Memory B cell (primary cell): ENCODE measurements around the gene CISD1.
"Not testable (repeated sequence)": the region's sequence is repeated elsewhere in the genome, so short reads cannot be mapped to it uniquely, and the experiment has no call there.

Experiments
- ATAC-seq: fragments of 150-1000 bp; cut with Tn5 transposase; 2 replicates; pipeline ENCODE4 v1.10.0; 2021; ENCODE audit warnings: low read depth, mild to moderate bottlenecking, moderate library complexity
- DNase-seq, 2 donors: peaks; one replicate each; pipeline ENCODE4 v3.0.0; 2022; ENCODE audit warnings: low spot score in 2 of 2
- H3K27ac Mint-ChIP-seq: one replicate; pipeline ENCODE4 v1.8.0; 2022; ENCODE audit warnings: mild to moderate bottlenecking, moderate library complexity, mixed read lengths
- H3K27me3 Mint-ChIP-seq: one replicate; pipeline ENCODE4 v1.8.0; 2022; ENCODE audit warnings: mixed read lengths
- H3K36me3 Mint-ChIP-seq: one replicate; pipeline ENCODE4 v1.8.0; 2022; ENCODE audit warnings: mild to moderate bottlenecking, mixed read lengths
- H3K4me1 Mint-ChIP-seq: one replicate; pipeline ENCODE4 v1.8.0; 2022; ENCODE audit warnings: mixed read lengths
- H3K4me3 Mint-ChIP-seq: one replicate; pipeline ENCODE4 v1.8.0; 2022; ENCODE audit warnings: mild to moderate bottlenecking, moderate library complexity, mixed read lengths
- H3K9me3 Mint-ChIP-seq: one replicate; pipeline ENCODE4 v1.8.0; 2022; ENCODE audit warnings: mixed read lengths

The CISD1 gene

DNA sequence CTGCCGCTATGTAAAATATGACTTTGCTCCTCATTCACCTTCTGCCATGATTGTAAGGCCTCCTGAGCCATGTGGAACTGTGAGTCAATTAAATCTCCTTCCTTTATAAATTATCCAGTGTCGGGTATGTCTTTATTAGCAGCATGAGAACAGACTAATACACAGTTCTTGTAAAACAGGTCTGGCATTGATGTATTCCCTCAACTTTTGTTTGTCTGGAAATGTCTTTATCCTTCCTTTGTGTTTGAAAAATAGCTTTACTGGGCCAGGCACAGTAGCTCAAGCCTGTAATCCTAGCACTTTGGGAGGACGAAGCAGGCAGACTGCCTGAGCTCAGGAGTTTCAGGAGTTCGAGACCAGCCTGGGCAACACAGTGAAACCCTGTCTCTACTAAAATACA is 15.8 kb upstream of the CISD1 start:
- Mint-ChIP-seq H3K4me3 (no peak overlapping the region), H3K4me1 (peaks cover 16% of the 10 kb centered on the region), H3K36me3 (peaks cover 24% of the 10 kb centered on the region), H3K9me3 (peaks cover 7% of the 10 kb centered on the region), H3K27ac (no peak overlapping the region), H3K27me3 (no peaks in the 10 kb centered on the region)
- ATAC-seq, result no peak
- DNase-seq, result no peak

DNA sequence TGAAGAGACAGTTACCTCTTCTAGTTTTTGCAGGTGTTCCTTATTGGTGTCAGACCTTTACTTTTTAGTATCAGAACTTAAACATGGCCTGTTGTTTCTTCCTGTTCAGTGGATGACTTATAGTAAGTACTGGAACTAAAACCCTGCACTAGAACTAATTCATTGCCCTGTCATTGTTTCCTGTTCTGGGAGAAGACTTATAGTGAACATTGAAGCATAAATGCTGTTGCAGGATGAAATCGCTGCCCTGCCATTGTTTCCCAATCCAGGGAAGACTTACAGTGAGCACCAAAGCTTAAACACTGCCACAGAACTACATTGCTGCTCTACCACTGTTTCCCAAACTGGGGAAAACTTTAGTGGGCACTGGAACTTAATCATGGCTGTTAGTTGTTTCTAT is 14.3 kb upstream of the CISD1 start:
- ATAC-seq (no peak), DNase-seq (no peak)
- H3K4me3 Mint-ChIP-seq, result no peak overlapping the region
- H3K36me3 Mint-ChIP-seq, result peaks cover 22% of the 10 kb centered on the region
- no peaks in the 10 kb centered on the region for H3K27me3 Mint-ChIP-seq
- peaks cover 12% of the 10 kb centered on the region for H3K4me1 Mint-ChIP-seq
- peaks cover 4% of the 10 kb centered on the region for H3K9me3 Mint-ChIP-seq
- H3K27ac Mint-ChIP-seq, result no peak overlapping the region

GRCh38 chr10:58256013-58256780 is 12.8 kb upstream of the CISD1 start:
- not testable (repeated sequence) for H3K27ac Mint-ChIP-seq, H3K9me3 Mint-ChIP-seq, DNase-seq, H3K27me3 Mint-ChIP-seq, ATAC-seq, H3K4me3 Mint-ChIP-seq
- peaks cover 15% of the 10 kb centered on the region for H3K4me1 Mint-ChIP-seq
- H3K36me3 Mint-ChIP-seq, result peaks cover 22% of the 10 kb centered on the region

DNA sequence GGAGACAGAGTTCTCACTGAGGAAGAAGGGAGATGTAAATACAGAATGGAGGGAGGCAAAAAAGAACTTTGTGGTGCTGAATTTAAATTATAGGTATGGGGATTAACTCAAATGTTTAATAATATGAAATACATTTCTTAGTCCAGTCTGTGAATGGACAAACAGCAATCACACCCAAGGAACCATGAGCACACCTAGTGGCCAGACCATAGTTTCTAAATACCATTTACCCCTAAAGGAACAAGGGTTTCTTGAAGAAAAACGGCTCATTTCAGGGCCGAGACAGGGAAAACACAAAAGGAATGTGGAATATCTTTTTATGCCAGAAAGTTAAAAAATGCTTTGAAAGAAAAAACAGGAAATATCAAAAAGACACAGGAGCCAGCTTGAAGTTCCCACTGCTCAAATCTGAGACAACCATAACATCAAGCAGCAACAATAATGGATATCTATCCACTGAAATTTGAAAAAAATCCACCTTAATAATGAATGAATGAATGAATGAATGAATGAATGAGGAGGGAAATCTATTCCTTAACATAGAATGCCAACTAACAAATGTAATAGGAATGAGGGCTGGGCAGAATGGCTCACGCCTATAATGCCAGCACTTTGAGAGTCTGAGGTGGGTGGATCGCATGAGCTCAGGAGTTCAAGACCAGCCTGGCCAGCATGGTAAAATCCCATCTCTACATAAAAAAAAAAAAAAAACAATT is 9.8 kb upstream of the CISD1 start:
- Mint-ChIP-seq H3K27ac (no peak overlapping the region), H3K4me3 (no peak overlapping the region), H3K4me1 (peaks cover 9% of the 10 kb centered on the region)

GRCh38 chr10:58260334-58260733 is 8.6 kb upstream of the CISD1 start:
- Mint-ChIP-seq H3K4me1 (peaks cover 11% of the 10 kb centered on the region), H3K36me3 (peaks cover 5% of the 10 kb centered on the region), H3K9me3 (no peaks in the 10 kb centered on the region), H3K27ac (no peak overlapping the region), H3K27me3 (no peaks in the 10 kb centered on the region), H3K4me3 (no peak overlapping the region)
- ATAC-seq (no peak), DNase-seq (no peak)

More for the DNA sequence above, 9.8 kb upstream of the CISD1 start:
- Mint-ChIP-seq H3K27me3 (no peaks in the 10 kb centered on the region), H3K9me3 (peaks cover under 1% of the 10 kb centered on the region), H3K36me3 (peaks cover 13% of the 10 kb centered on the region)
- ATAC-seq, result no peak
- DNase-seq, result no peak

DNA sequence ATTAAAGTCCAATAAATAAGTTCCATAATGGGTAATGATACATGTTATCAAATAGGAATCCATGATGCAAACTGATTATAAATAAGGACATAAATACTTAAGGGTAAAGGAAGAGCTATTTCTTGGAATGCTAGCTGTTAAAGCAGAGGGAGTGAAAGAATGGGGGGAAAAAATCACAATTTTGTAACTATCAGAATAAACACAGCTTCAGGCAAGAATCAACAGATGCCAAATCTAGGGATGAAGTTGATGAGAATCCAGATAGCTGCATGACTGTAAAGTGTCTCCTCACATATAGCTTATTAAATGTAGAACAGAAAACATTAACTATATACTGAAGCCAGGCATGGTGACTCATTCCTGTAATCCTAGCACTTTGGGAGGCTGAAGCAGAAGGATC is 6.2 kb upstream of the CISD1 start:
- DNase-seq (no peak), ATAC-seq (no peak)
- Mint-ChIP-seq H3K9me3 (no peaks in the 10 kb centered on the region), H3K36me3 (peaks cover 1% of the 10 kb centered on the region), H3K27ac (no peak overlapping the region), H3K27me3 (no peaks in the 10 kb centered on the region), H3K4me1 (peaks cover 21% of the 10 kb centered on the region), H3K4me3 (no peak overlapping the region)

DNA sequence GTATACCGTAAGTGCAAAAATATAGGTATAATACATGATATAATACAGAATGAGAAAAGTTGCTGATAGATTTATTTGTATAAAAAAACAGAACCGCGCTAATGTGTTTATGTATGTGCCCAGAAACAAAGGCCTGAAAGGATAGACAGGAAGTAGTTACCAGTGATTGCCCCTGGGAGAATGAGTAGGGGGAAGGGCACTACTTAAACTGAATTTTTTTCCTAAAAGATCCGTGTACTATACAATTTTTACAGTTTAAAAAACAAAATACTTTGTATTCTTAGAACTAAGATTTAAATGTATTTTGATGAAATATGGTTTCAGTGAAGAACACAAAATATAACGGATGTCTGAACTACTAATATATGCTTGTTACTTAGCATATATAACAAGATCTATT is 4.2 kb upstream of the CISD1 start:
- H3K4me1 Mint-ChIP-seq, result peaks cover 23% of the 10 kb centered on the region
- H3K36me3 Mint-ChIP-seq, result no peaks in the 10 kb centered on the region
- DNase-seq, result no peak
- H3K9me3 Mint-ChIP-seq, result no peaks in the 10 kb centered on the region
- ATAC-seq, result no peak
- H3K27ac Mint-ChIP-seq, result no peak overlapping the region
- no peak overlapping the region for H3K4me3 Mint-ChIP-seq
- H3K27me3 Mint-ChIP-seq, result no peaks in the 10 kb centered on the region

- Mint-ChIP-seq H3K4me3 (no peak overlapping the region), H3K9me3 (no peaks in the 10 kb centered on the region), H3K27ac (peak overlapping the region; percentile 100), H3K27me3 (no peaks in the 10 kb centered on the region), H3K36me3 (no peaks in the 10 kb centered on the region), H3K4me1 (peaks cover 18% of the 10 kb centered on the region)
- no peak for ATAC-seq
- no peak for DNase-seq
Observed at GRCh38 chr10:58265249-58265648, 3.7 kb upstream of the CISD1 start.

DNA sequence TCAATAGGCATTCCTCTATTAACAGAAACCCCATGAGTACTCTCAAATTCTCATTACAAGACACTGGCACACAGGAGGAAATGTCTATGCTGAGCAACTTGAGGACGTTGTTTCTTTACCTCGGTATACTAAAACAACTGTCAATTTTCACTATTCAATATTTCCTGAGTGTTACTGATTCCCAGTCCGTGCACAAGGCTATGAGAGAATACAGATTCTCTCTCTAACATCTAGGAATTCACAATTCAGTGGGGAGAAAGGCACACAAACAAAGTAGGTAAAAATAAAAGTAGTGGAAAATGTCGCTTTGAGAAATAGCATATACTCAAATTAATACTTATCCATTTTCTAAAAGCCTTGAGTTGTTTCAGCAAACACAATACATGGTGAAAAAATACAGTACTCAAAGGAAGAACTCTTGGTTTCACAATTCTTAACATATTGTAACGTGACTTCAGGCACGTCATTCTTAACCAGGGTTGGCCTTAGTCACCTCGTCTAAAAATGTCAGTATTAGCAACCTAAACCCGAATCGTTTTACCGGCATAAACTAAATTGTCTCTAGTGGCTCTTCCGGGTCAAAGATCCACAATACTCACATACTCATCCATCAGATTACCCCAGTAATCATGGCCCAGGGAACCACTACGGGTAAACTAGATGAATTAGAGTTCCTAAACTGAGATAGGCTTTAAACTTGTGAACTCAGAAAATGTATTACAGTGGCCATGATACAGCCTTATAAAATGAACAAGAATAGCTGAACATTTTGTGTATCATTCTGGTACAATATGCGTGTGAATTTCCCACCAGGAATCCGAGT is 2.7 kb upstream of the CISD1 start:
- peak; percentile 11 for ATAC-seq
- peak overlapping the region; percentile 98 for H3K4me3 Mint-ChIP-seq

GRCh38 chr10:58266826-58267712 is 1.9 kb upstream of the CISD1 start:
- H3K36me3 Mint-ChIP-seq, result no peaks in the 10 kb centered on the region
- H3K27ac Mint-ChIP-seq, result peak overlapping the region; percentile 100
- no peaks in the 10 kb centered on the region for H3K27me3 Mint-ChIP-seq
- H3K4me1 Mint-ChIP-seq, result peaks cover 18% of the 10 kb centered on the region
- H3K9me3 Mint-ChIP-seq, result no peaks in the 10 kb centered on the region
- peak overlapping the region; percentile 98 for H3K4me3 Mint-ChIP-seq
- DNase-seq, result peak; percentile 67 to 76
- ATAC-seq, result peak; percentile 28

More for the DNA sequence above, 2.7 kb upstream of the CISD1 start:
- Mint-ChIP-seq H3K27me3 (no peaks in the 10 kb centered on the region), H3K4me1 (peaks cover 18% of the 10 kb centered on the region), H3K9me3 (no peaks in the 10 kb centered on the region), H3K36me3 (no peaks in the 10 kb centered on the region), H3K27ac (peak overlapping the region; percentile 100)
- peak in 1 of 2 donors; percentile 20 for DNase-seq

- H3K36me3 Mint-ChIP-seq, result no peaks in the 10 kb centered on the region
- ATAC-seq (peak; percentile 62), DNase-seq (peak; percentile 96 to 98)
- peaks cover 16% of the 10 kb centered on the region for H3K4me1 Mint-ChIP-seq
- no peaks in the 10 kb centered on the region for H3K9me3 Mint-ChIP-seq
- H3K27me3 Mint-ChIP-seq, result no peaks in the 10 kb centered on the region
- H3K4me3 Mint-ChIP-seq, result peak within 1 kb of the TSS; percentile 98
- peak within 1 kb of the TSS; percentile 100 for H3K27ac Mint-ChIP-seq
Observed at GRCh38 chr10:58267713-58268453, 1.1 kb upstream of the CISD1 start, which contains the start of gene IPMK. TSS of gene IPMK (minus strand) at chr10:58267894. CDS start at chr10:58267611, 283 bp downstream.

DNA sequence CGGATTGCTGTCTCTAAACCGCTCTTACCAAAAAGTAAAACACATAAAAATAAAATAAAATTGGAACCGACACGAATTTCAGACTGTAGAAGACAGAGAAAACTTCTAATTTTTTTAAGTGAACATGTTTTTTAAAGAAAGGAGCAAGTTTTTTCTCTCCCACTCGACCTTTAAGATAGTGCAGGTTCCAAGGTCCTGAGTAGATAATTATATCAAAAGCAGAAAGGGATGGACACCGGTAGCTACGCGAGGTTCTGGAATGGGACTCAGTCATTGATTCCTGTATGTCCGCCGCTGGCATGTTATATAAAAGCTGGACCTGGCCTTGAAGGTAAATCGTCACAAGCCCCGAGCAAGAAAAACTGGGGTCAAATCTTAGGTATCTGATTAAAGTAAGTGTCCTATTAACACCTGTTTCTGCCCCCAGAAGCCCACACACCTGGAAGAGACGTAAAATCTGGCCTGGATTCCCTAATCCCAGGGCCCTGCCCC is 462 bp upstream of the CISD1 start:
- H3K36me3 Mint-ChIP-seq, result no peaks in the 10 kb centered on the region
- DNase-seq (no peak), ATAC-seq (no peak)
- no peaks in the 10 kb centered on the region for H3K9me3 Mint-ChIP-seq
- H3K27ac Mint-ChIP-seq, result peak overlapping the region; percentile 100
- no peaks in the 10 kb centered on the region for H3K27me3 Mint-ChIP-seq
- peak overlapping the region; percentile 98 for H3K4me3 Mint-ChIP-seq
- H3K4me1 Mint-ChIP-seq, result peaks cover 16% of the 10 kb centered on the region
